ENCODE measurements around the gene PNPLA3.

PNPLA3 gene

DNA sequence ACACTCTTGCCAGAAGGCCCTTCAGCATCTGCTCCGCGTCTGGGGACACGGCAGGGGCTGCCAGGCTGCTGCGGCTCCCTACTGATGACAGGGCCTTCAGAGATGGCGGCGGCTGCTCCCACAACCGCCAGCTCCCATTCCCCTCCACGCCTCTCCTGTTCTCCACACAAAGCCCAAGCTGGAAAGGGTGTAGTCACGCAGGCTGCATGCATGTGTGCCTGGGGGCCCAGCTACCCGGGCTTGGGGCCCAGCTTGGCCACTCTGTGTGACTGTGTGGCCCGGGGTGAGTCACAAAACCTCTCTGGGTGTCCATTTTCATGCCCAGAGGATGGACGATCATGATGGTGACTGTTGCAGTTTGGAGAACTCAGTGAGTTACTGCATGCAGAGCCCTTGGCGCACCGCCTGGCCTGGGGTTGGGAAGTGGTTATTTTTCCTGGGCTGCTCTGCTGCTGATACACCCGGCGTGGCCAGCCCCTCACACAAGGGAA lies 68.8 kb downstream of the PNPLA3 start:
- TF ChIP-seq, protein P1, sequence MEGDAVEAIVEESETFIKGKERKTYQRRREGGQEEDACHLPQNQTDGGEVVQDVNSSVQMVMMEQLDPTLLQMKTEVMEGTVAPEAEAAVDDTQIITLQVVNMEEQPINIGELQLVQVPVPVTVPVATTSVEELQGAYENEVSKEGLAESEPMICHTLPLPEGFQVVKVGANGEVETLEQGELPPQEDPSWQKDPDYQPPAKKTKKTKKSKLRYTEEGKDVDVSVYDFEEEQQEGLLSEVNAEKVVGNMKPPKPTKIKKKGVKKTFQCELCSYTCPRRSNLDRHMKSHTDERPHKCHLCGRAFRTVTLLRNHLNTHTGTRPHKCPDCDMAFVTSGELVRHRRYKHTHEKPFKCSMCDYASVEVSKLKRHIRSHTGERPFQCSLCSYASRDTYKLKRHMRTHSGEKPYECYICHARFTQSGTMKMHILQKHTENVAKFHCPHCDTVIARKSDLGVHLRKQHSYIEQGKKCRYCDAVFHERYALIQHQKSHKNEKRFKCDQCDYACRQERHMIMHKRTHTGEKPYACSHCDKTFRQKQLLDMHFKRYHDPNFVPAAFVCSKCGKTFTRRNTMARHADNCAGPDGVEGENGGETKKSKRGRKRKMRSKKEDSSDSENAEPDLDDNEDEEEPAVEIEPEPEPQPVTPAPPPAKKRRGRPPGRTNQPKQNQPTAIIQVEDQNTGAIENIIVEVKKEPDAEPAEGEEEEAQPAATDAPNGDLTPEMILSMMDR (IDR thresholded peaks at IDR 0.05; ENCODE audit: low read depth, low read length, missing control alignments) = no peak
- DNase-seq (ENCODE audit: low read depth) = no peak
- no peak overlapping the region for H3K4me3 ChIP-seq (ENCODE audit: low read depth, low read length)

DNA sequence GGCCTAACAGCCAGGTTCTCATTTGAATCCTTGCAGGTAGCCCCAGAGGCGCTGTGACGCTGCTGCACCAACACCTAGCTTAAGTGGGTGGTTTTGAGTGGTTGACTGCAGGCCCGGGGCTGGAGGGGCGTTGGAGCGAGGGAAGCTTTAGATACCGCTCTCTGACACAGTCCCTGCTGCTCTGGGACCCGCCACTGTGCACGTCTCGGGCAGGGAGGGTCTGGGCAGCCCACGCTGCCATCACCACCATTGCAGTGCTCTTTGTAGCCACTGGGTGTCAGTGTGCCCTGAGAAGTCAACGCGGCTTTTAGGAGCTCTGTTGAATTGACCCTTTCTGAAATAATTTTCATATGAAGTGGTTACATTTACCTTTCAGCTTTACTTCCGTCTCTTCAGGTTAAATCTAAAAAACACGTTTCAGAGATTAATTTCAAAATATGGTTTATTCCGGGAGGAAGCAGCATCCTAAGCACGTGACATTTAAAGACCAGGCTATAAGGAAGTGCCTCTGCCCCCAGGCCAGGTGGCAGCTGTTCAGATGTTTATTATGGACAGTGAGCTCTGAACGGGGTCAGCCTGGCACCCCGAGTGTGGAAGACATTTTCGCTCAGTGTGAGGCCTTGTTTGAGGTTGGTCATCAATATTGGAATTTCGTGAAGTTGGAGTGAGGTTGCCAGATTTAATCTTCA lies 69.6 kb downstream of the PNPLA3 start:
- TF ChIP-seq, protein P1 (IDR thresholded peaks at IDR 0.05; ENCODE audit: low read depth, low read length, missing control alignments) = peak; percentile 96
- peak; percentile 19 for DNase-seq (ENCODE audit: low read depth)
- H3K4me3 ChIP-seq (ENCODE audit: low read depth, low read length) = no peak overlapping the region

DNA sequence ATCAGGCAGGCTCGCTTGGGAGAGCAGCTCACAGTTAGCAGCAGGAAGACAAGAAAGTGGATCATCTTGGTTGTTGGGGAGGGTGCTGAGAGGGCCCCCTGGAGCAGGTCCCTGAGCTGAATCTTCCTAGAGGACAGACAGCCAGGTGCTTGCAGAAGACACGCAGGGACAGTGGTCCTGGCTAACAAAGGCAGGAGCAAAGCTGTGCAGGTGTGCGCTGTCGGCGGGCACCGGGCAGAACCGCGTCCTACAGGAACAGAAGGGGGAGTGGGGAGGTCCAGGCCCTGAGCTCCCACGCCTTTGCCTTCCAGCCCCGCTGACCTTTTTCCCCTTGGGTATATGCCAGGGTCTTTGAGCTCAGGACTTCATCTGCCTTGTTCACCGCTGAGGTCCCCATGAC lies 70.4 kb downstream of the PNPLA3 start:
- no peak for DNase-seq (ENCODE audit: low read depth)
- H3K4me3 ChIP-seq (ENCODE audit: low read depth, low read length) = no peak overlapping the region
- TF ChIP-seq, protein P1 (IDR thresholded peaks at IDR 0.05; ENCODE audit: low read depth, low read length, missing control alignments) = no peak

DNA sequence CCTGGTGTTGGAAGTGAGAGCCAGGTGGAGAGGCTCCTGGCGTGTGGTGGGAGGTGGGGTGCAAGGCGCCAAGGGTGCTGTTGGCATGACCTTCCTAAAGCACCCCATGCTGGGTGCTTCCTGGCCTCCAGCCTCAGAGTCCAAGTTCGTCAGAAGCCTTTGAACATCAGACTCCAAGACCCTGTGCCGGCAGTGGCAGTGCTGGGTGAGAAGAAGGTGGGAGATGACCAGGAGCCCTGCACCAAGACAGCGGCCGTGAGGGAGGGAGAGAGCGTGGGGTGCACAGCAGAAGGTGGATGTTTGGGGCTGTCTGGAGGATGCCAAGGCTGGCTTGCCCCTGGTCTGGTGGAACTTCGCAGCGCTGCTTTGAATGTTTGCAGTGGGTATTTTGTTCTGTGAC lies 70.8 kb downstream of the PNPLA3 start:
- TF ChIP-seq, protein P1 (IDR thresholded peaks at IDR 0.05; ENCODE audit: low read depth, low read length, missing control alignments) = no peak
- no peak for DNase-seq (ENCODE audit: low read depth)
- no peak overlapping the region for H3K4me3 ChIP-seq (ENCODE audit: low read depth, low read length)

DNA sequence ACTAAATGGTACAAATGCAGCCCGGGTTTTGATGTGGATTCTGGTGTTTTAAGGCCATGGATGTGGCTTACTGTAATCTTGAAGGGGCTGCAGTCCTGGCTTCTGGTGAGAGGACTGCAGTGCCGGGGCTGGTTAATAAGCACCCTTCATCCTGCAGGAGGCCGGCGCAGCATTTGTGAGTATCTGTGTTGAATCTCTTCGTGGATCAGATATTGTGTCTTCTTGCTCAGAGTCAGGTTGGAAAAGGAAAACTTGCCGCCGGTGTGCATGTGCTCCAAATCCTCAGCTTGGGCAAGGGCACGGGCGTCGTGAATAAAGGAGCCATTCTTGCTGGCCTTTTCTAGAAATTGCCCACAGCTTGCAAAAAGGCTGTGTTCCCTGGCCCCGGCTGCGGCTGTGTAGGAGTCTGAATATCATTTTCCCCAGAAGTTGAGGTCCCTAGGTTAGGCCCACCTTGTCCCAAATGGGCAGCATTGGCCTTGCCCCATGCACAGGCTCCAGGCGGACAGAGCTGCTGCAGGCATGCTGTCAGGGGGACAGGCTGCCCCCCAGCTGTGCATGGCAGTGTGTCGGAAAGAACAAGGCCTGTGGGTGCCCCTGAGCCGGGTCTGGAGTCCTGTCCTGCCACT lies 71.6 kb downstream of the PNPLA3 start:
- H3K4me3 ChIP-seq (ENCODE audit: low read depth, low read length) = peak overlapping the region; percentile 60; the same call in 1 of the 2 replicates
- DNase-seq (ENCODE audit: low read depth) = no peak
- TF ChIP-seq, protein P1 (IDR thresholded peaks at IDR 0.05; ENCODE audit: low read depth, low read length, missing control alignments) = no peak

DNA sequence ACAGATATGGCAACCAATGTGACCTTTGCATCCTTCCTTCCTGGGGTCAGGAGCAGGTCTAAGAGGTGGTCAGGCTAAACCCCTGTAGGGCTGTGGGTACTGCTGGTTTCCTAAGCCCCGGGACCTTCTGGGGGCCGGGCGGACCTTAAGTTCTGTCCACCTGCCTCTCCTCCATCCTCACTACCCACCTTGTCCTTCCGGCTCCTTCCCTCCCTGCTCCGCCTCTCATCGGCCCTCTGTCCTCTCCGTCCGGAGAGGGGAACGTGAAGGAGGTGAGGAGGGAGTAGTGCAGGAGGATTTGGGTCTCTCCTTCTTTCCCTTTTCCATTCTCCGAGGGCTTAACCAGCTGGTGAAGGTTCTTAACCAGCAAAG lies 72.2 kb downstream of the PNPLA3 start:
- TF ChIP-seq, protein P1 (IDR thresholded peaks at IDR 0.05; ENCODE audit: low read depth, low read length, missing control alignments) = no peak
- no peak for DNase-seq (ENCODE audit: low read depth)
- peak overlapping the region; percentile 60 for H3K4me3 ChIP-seq (ENCODE audit: low read depth, low read length)
